Esophagus muscularis mucosa (tissue), 4 donors: ENCODE measurements around the gene SETDB2.

Experiments used
- CTCF ChIP-seq, 3 experiments: fragments of 200-600 bp in 2 of 3; fragments of 450-650 bp in 1 of 3; sonication (generic) in 2 of 3; IDR thresholded peaks; one replicate each; pipeline ENCODE4 v1.5.1; 2017 to 2019; ENCODE audit warnings: antibody characterized with exemption in 3 of 3, mild to moderate bottlenecking in 2 of 3, moderate library complexity in 1 of 3
- EP300 ChIP-seq: sonication (generic); formaldehyde crosslinking; IDR thresholded peaks from one replicate; pipeline ENCODE4 v1.6.1; 2017; ENCODE audit warnings: antibody characterized with exemption
- POLR2A ChIP-seq: fragments of 450-650 bp; IDR thresholded peaks from one replicate; pipeline ENCODE4 v1.6.1; 2017; ENCODE audit warnings: antibody characterized with exemption, moderate library complexity, mild to moderate bottlenecking, low read depth
- POLR2AphosphoS5 ChIP-seq, 2 donors: sonication (generic); formaldehyde crosslinking; IDR thresholded peaks; one replicate each; pipeline ENCODE4 v1.6.1; 2017; ENCODE audit warnings: antibody characterized with exemption in 2 of 2

GRCh38 chr13:49410477-49410876 is 33.6 kb upstream of the SETDB2 start:
- no peak for TF ChIP-seq POLR2AphosphoS5 (IDR thresholded peaks at IDR 0.05)
- no peak for TF ChIP-seq CTCF (IDR thresholded peaks at IDR 0.05)
- TF ChIP-seq POLR2A: no peak
- TF ChIP-seq EP300: no peak
